Brain pericyte (primary cell): ENCODE results near the gene MNS1.
"Not testable (repeated sequence)": the region's sequence is repeated elsewhere in the genome, so short reads cannot be mapped to it uniquely, and the experiment has no call there.

ENCODE experiments used
- DNase-seq: peaks from one replicate; pipeline ENCODE4 v3.0.0-alpha.2; 2012; ENCODE audit warnings: low read depth, low spot score

Gene MNS1

GRCh38 chr15:56464893-56465520, at the start of gene MNS1:
Gene MNS1, minus strand, starts transcription at chr15:56465137. Its CDS starts 165 bp downstream, at chr15:56464972.
- peak; percentile 91 for DNase-seq

- DNase-seq: peak; percentile 46
These were observed 31.7 kb upstream of the MNS1 start for GRCh38 chr15:56496635-56497034.

DNA sequence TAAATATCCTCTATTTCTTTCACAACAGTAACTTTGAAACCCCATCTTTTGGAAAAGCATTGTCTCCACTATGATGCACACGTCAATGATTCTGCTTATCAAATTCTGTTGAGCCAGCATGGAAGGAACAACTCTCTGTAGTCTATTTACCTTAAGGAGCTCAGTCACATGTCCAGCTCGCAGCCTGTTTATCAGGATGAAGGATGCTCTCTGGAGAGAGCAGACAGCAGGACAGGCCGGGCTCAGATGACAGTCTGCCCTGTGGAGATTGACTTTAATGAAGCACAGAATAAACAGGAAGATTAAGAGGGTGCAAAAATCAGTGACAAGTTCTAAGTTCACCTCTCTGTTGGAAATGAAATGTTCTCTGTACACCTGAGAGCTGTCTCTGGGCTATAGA, 30.6 kb upstream of the MNS1 start:
- DNase-seq: no peak

DNA sequence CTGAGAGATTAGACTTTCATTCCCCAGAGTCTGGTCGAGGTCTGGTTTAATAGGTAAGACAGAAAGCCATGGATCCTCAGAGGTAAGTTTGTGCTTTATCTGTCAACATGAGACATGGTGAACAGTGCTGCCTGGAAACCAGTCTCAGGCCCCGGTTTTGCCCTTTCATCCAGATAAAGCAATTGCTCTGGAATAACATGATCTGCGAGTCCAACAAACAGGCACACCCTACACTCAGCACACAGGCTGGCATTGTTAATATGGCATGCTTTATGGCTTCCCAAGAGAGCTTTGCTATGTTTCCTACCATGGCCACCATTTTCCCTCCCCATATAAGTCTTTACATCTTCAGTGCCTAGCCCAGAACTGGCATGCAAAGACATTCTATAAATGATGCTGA, 30.1 kb upstream of the MNS1 start:
- no peak for DNase-seq

- DNase-seq: no peak
These were observed 28.0 kb upstream of the MNS1 start for GRCh38 chr15:56492791-56493555.

DNA sequence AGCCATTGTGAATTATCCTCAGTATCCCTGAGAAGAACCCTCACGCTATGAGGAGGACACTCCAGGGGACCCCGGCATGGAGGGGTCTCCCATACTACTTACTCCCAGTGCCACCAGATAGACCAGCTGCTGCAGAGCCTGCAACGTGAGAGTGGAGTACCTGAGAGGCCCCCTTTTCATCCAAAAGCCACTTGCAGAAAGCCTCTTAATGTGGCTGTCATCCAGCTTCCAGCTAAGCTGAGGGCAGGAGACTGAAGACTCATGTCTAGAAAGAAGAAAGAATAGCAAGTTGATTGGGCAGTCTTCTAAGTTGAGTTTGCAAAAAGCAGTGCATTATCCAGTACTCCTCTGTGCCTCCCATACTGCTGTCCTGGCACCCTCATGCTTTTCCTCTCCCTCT, 27.3 kb upstream of the MNS1 start:
- DNase-seq: no peak

DNA sequence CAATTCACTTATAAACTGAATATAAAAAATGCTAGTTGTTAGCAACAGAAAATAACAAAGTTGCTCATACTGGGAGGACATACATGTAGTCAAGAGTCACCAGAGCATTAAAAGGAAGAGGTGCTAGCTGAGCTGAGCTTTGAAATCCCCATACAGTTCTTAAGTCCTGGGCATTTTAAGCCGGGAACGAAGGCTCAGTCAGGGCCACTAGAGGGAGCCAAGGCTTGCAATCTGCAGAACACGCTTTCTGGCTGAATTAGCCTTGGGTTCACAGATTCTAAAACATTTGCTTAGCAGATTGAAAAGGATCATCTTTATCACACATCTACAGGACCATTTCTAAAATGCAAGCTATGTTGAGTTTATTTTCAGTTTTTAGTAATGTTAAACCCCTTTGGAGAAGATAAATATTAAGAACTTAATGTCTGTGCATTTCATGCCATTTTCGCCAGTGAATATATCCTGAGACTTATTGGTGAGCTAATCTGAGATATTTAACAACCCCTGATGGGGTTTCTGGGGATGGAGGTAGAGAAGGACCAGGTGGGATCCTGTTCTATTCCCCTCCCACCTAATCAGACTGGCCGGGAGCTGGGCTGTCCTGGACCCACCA, 26.3 kb upstream of the MNS1 start:
- DNase-seq: peak; percentile 42

DNA sequence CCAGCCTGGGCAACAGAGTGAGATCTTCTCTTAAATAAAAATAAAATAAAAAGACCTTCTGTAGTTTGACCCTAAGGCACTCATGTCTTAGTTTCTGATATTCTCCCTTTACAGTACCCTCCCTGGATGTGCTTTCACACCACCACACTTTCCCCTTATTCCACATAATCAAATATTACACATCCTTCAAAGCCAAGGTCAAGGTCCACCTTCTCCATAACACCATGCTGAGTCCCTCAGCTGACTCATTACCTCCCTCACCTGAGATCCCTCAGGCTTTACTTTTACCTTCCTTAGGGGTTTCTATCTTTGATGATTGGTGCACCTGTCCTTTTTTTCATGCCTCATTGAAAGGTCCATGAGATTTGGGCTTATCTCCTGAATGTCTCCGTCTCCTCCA, 25.5 kb upstream of the MNS1 start:
- DNase-seq: no peak

- DNase-seq: not testable (repeated sequence)
These were observed 21.3 kb upstream of the MNS1 start for GRCh38 chr15:56486206-56486605.

DNA sequence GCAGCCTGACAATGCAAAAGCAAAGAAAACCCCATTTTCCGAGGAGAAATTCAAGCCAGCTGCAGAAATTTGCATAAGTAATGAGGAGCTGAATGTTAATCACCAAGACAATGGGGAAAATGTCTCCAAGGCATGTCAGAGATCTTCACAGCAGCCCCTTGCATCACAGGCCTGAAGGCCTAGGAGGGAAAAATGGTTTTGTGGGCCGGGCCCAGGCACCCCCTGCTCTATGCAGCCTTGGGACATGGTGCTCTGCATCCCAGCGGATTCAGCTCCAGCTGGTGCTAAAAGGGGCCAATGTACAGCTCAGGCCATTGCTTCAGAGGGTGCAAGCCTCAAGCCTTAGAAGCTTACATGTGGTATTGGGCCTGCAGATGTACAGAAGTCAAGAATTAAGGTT, 20.5 kb upstream of the MNS1 start:
- not testable (repeated sequence) for DNase-seq

GRCh38 chr15:56484287-56484686, 19.4 kb upstream of the MNS1 start:
- DNase-seq: no peak

DNA sequence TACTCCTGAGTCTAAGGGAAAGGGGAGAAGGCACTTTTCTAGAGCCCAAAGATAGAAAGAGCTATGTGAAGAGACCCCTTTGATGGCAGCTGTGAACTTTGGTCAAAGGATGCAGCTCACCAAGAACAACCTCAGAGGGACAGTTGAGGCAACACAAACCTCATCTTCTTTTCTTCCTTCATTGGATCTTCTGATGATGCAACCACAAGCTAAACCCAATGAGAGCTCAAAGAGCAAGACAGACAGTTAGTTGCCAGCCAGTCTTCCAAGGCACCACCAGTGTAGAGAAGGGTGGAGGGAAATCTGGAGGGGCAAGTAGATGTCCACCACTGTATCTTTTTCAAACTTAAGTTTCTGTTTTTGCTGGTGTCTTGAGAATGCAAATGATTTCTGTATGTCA, 10.4 kb upstream of the MNS1 start:
- DNase-seq: no peak

- no peak for DNase-seq
These were observed 8.1 kb upstream of the MNS1 start for GRCh38 chr15:56473017-56473416.

DNA sequence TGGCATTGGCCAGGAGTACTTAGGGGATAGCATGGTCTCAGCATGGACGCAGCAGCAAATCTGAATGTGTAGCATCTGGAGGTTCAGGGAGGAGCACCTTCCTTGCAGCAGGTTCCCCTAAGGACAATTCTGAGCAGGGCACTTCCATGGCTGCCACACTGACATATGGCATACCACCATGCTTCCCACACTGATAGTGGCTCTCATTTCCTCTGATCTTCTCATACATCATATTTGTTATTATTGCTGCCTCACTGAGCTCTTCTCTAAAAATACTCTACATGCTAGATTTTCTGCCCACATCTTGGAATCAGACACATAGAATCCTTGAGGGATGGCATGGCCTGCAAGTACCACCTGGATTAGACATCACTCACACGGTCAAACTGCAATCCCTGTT, 7.3 kb upstream of the MNS1 start:
- no peak for DNase-seq

- no peak for DNase-seq
These were observed 6.6 kb upstream of the MNS1 start for GRCh38 chr15:56471440-56472069.

- no peak for DNase-seq
These were observed 4.5 kb upstream of the MNS1 start for GRCh38 chr15:56469483-56469882.

- no peak for DNase-seq
These were observed 3.5 kb upstream of the MNS1 start for GRCh38 chr15:56468401-56468800.

DNA sequence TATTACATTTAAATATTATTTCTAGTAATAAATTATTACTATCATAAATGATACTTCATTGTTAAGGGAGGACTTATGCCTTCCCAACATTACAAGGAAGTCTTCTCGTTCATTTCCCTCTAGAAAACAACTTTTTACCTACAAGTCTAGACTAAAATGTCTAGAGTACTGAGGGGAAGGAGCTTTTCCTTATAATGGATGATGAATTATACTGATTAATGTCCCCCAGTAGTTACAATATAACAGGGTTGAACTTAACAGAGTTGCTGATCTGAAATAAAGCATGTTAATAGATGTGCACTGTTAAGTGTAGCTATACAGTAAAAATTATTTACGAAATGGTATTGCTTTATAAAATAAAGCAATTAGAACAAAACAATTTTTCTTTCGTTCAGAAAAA, 2.7 kb upstream of the MNS1 start:
- DNase-seq: no peak

DNA sequence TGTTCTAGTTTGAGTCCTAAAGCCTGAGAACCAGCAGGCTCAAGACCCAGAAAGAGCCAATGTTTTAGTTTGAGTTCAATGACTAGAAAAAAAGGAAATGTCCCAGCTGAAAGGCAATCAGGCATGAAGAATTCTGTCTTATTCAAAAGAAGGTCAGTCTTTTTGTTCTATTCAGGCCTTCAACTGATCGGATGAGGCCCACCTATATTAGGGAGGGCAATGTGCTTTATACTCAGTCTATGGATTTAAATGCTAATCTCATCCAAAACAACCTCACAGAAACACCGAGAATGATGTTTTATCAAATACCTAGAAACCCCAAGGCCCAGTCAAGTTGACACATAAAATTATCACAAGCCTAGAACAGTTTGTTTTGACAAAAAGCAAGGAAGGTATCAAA, 4.0 kb downstream of the MNS1 start:
- no peak for DNase-seq

DNA sequence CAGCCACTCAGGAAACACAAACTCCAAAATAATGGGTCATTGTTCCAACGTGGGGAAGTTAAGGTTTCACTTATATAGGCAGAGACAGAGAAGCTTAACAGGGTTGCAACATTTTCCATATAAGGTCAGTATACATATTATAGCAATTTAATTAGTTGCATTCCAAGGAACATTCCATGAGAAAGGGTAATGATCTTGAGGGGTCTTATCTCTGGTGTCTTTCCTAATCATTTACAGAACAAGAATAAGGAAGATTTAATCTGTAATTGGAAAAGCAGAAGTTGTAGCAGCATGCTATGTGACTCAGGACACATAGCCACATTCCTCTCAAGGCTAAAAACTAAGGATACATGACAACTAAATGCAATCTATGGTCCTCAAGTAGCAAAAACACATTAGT, 4.9 kb downstream of the MNS1 start:
- DNase-seq: no peak

GRCh38 chr15:56459096-56459495, 5.8 kb downstream of the MNS1 start:
- DNase-seq: no peak

- no peak for DNase-seq
These were observed 8.7 kb downstream of the MNS1 start for GRCh38 chr15:56456229-56456628.

- DNase-seq: no peak
These were observed 10.1 kb downstream of the MNS1 start for GRCh38 chr15:56454836-56455235.
